MM.1S (cell line): ENCODE data around the gene DCLRE1C.

Experiments
- CTCF ChIP-seq: fragments of 300-600 bp; sonication (generic); IDR thresholded peaks from 2 replicates; pipeline ENCODE4 v1.5.1; 2016; ENCODE audit warnings: antibody characterized with exemption, low read length, mixed read lengths
- EZH2 ChIP-seq: fragments of 300-600 bp; sonication (generic); optimal IDR thresholded peaks from 2 replicates; pipeline ENCODE3; 2017; ENCODE audit warnings: low read depth, mild to moderate bottlenecking, antibody characterized with exemption, low read length, mixed read lengths

GRCh38 chr10:14930610-14931009, 23.3 kb downstream of the DCLRE1C start:
- no peak for TF ChIP-seq CTCF
- no peak for TF ChIP-seq EZH2
